Hepatocyte (in vitro differentiated cells): ENCODE data around the gene PPP3R1. TPM values are rescaled to one million over a fixed set of nuclear protein-coding genes. Genes with fewer than 3 reads are reported as not detected.

Experiments
- DNase-seq: peaks from one replicate; pipeline ENCODE4 v3.0.0-alpha.2; 2016; ENCODE audit warnings: low spot score
- H2AFZ ChIP-seq: fragments of 200-600 bp; sonication (generic); 2 replicates; pipeline ENCODE4 v1.6.0; 2016; ENCODE audit warnings: antibody characterized with exemption, mild to moderate bottlenecking
- H3K27ac ChIP-seq: fragments of 200-600 bp; sonication (generic); 2 replicates; pipeline ENCODE4 v1.5.1; 2016; ENCODE audit warnings: mild to moderate bottlenecking
- H3K27me3 ChIP-seq: fragments of 200-600 bp; sonication (generic); 2 replicates; pipeline ENCODE4 v1.6.1; 2016
- H3K36me3 ChIP-seq: fragments of 200-600 bp; sonication (generic); replicated peaks from 2 replicates; pipeline ENCODE4 v1.5.1; 2016; ENCODE audit warnings: low read depth; ENCODE audit not compliant: insufficient read depth
- H3K4me1 ChIP-seq: fragments of 200-600 bp; sonication (generic); 2 replicates; pipeline ENCODE4 v1.5.1; 2016; ENCODE audit warnings: mild to moderate bottlenecking, moderate library complexity; ENCODE audit not compliant: insufficient read depth
- H3K4me2 ChIP-seq: fragments of 200-600 bp; sonication (generic); 2 replicates; pipeline ENCODE4 v1.6.0; 2016
- H3K4me3 ChIP-seq: fragments of 200-600 bp; sonication (generic); 2 replicates; pipeline ENCODE4 v1.5.1; 2016; ENCODE audit warnings: mild to moderate bottlenecking
- H3K79me2 ChIP-seq: fragments of 200-600 bp; sonication (generic); 2 replicates; pipeline ENCODE4 v1.6.0; 2017; ENCODE audit warnings: mild to moderate bottlenecking
- H3K9me2 ChIP-seq: fragments of 200-600 bp; sonication (generic); replicated peaks from 2 replicates; pipeline ENCODE4 v1.6.0; 2017; ENCODE audit warnings: mild to moderate bottlenecking; ENCODE audit not compliant: insufficient read depth
- H3K9me3 ChIP-seq: fragments of 200-600 bp; sonication (generic); 2 replicates; pipeline ENCODE4 v1.5.1; 2016; ENCODE audit warnings: low read depth, mild to moderate bottlenecking
- H4K20me1 ChIP-seq: fragments of 200-600 bp; sonication (generic); 2 replicates; pipeline ENCODE4 v1.6.0; 2016; ENCODE audit warnings: mild to moderate bottlenecking; ENCODE audit not compliant: insufficient read depth, poor library complexity, severe bottlenecking
- CTCF ChIP-seq: fragments of 200-600 bp; sonication (generic); IDR thresholded peaks from 2 replicates; pipeline ENCODE4 v1.5.1; 2016; ENCODE audit warnings: antibody characterized with exemption, mild to moderate bottlenecking; ENCODE audit not compliant: poor library complexity
- EZH2 ChIP-seq: fragments of 200-600 bp; sonication (generic); IDR thresholded peaks from 2 replicates; pipeline ENCODE4 v1.6.1; 2016; ENCODE audit warnings: antibody characterized with exemption, mild to moderate bottlenecking, borderline replicate concordance
- EZH2phosphoT487 ChIP-seq: fragments of 200-600 bp; sonication (generic); IDR thresholded peaks from one replicate; pipeline ENCODE4 v1.6.1; 2018; ENCODE audit warnings: antibody characterized with exemption, mild to moderate bottlenecking, low read depth, moderate library complexity; ENCODE audit not compliant: unreplicated experiment, severe bottlenecking
- WGBS: methylation state at CpG from one replicate; pipeline ENCODE4 v1.1.6; 2016; ENCODE audit warnings: low lambda C conversion rate; ENCODE audit errors: missing lambda C conversion rate; 5-methylcytosine and 5-hydroxymethylcytosine counted together
- polyA plus RNA-seq: library from polyadenylated mRNA; unstranded; fragments of >200 nt; fragmentation: Nextera tagmentation; extraction: Ambion mirVana; gene quantifications from 2 replicates; pipeline ENCODE4 v1.2.1, GENCODE V29; 2016
- total RNA-seq: library from RNA; depleted of rRNA; stranded (reverse); fragments of >200 nt; gene quantifications from 2 replicates; pipeline ENCODE4 v1.2.3, GENCODE V29; 2014

The PPP3R1 gene
- total and polyA plus RNA-seq, 2 experiments from 2014 or later: 5.1 to 46.5 TPM

- Histone ChIP-seq H3K79me2 (no peaks in the 10 kb centered on the region), H3K27me3 (no peaks in the 10 kb centered on the region), H3K9me2 (no peaks in the 10 kb centered on the region), H3K27ac (no peak overlapping the region), H3K4me1 (no peaks in the 10 kb centered on the region), H2AFZ (no peak overlapping the region), H3K4me3 (no peak overlapping the region), H3K4me2 (no peak overlapping the region), H3K9me3 (no peaks in the 10 kb centered on the region), H4K20me1 (no peaks in the 10 kb centered on the region), H3K36me3 (no peaks in the 10 kb centered on the region)
- 68% methylated on average over 1 of the region's 1 CpG for WGBS
- DNase-seq: no peak
- TF ChIP-seq CTCF (no peak), EZH2phosphoT487 (no peak), EZH2 (no peak)
Measured at GRCh38 chr2:68134120-68134519, 118.2 kb downstream of the PPP3R1 start.

Other genes with a start within 250 kb of the PPP3R1 start
- 52.1 and 55.6 TPM in 2 replicates for gene C1D, start 189.5 kb downstream of the PPP3R1 start, total RNA-seq
- 29.4 and 34.7 TPM in 2 replicates for gene C1D, start 189.5 kb downstream of the PPP3R1 start, polyA plus RNA-seq
- 15.5 and 19.1 TPM in 2 replicates for gene PNO1, start 94.6 kb downstream of the PPP3R1 start, total RNA-seq
- gene PNO1, start 94.6 kb downstream of the PPP3R1 start, polyA plus RNA-seq: 20.7 and 22.9 TPM in 2 replicates
- 5.8 and 7.9 TPM in 2 replicates for gene CNRIP1, start 67.4 kb upstream of the PPP3R1 start, total RNA-seq
- gene CNRIP1, start 67.4 kb upstream of the PPP3R1 start, polyA plus RNA-seq: 3.1 and 8.6 TPM in 2 replicates
- gene PLEK, start 112.8 kb upstream of the PPP3R1 start, total RNA-seq: 0.08 and 0.93 TPM in 2 replicates
- 0.72 and 0.92 TPM in 2 replicates for gene PLEK, start 112.8 kb upstream of the PPP3R1 start, polyA plus RNA-seq
- gene FBXO48, start 214.8 kb upstream of the PPP3R1 start, total RNA-seq: 0.83 and 0.84 TPM in 2 replicates
- 0.36 and 0.58 TPM in 2 replicates for gene FBXO48, start 214.8 kb upstream of the PPP3R1 start, polyA plus RNA-seq
- gene APLF, start 215.1 kb upstream of the PPP3R1 start, total RNA-seq: 4.9 and 5.0 TPM in 2 replicates
- gene APLF, start 215.1 kb upstream of the PPP3R1 start, polyA plus RNA-seq: 1.5 TPM in 2 replicates